Activated naive CD4-positive, alpha-beta T cell treated with anti-CD3 and anti-CD28 coated beads, Interleukin-2, amount 50 U/mL, for 72 hours (primary cell): ENCODE results near the gene STAU1. TPM values are rescaled to one million over a fixed set of nuclear protein-coding genes. Genes with fewer than 3 reads are reported as not detected.
"Not testable (repeated sequence)": the region's sequence is repeated elsewhere in the genome, so short reads cannot be mapped to it uniquely, and the experiment has no call there.

Source experiments
- ATAC-seq, 2 donors: fragments of 150-1000 bp; cut with Tn5 transposase; 2 replicates each; pipeline ENCODE4 v1.10.0; 2021; ENCODE audit warnings: mild to moderate bottlenecking in 2 of 2, moderate library complexity in 2 of 2
- DNase-seq, 2 donors: peaks; one replicate each; pipeline ENCODE4 v3.0.0; 2021 to 2022; ENCODE audit warnings: low spot score in 2 of 2
- H3K27ac Mint-ChIP-seq, 2 donors: one replicate each; pipeline ENCODE4 v1.8.0; 2022; ENCODE audit warnings: mild to moderate bottlenecking in 2 of 2, mixed read lengths in 2 of 2
- H3K36me3 Mint-ChIP-seq, 2 donors: one replicate each; pipeline ENCODE4 v1.8.0; 2022; ENCODE audit warnings: mixed read lengths in 2 of 2
- H3K9me3 Mint-ChIP-seq, 2 donors: one replicate each; pipeline ENCODE4 v1.8.0; 2022; ENCODE audit warnings: mixed read lengths in 2 of 2
- total RNA-seq, 2 donors: library from RNA; stranded (reverse); gene quantifications; one replicate each; pipeline ENCODE4 v1.2.3, GENCODE V29; 2022

The STAU1 gene
- total RNA-seq, 2 donors from 2014 or later = 61.1 to 98.9 TPM

DNA sequence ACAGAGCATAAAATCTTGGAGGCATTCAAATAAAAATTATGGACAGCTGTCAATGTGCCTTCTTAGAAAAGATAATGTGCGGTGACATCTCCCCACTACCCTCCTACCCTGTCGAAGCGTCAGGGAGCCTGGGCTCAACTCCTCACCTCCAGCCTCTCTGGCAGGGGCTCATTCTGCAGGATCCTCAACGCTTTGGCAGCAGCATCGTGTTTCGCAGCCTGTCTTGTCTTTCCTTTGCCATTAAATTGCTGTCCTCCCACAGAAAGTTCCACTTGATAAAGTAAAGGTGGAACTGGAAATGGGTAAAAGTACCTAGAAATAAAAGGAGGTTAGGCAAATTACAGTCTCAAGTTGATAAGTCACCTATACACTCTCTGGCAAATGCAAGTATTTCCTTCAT lies 36.7 kb downstream of the STAU1 start:
- no peak for ATAC-seq
- H3K27ac Mint-ChIP-seq = peak overlapping the region; percentile 44 to 74
- peaks cover 0 to 38% of the 10 kb centered on the region in 2 donors for H3K36me3 Mint-ChIP-seq

GRCh38 chr20:49149281-49150045 lies 38.7 kb downstream of the STAU1 start:
- Mint-ChIP-seq H3K9me3 (no peaks in the 10 kb centered on the region), H3K27ac (peak overlapping the region; percentile 13 to 39), H3K36me3 (peaks cover 0 to 35% of the 10 kb centered on the region in 2 donors)
- ATAC-seq = no peak
- DNase-seq = no peak

More for the DNA sequence above, 36.7 kb downstream of the STAU1 start:
- DNase-seq = no peak
- H3K9me3 Mint-ChIP-seq = no peaks in the 10 kb centered on the region

DNA sequence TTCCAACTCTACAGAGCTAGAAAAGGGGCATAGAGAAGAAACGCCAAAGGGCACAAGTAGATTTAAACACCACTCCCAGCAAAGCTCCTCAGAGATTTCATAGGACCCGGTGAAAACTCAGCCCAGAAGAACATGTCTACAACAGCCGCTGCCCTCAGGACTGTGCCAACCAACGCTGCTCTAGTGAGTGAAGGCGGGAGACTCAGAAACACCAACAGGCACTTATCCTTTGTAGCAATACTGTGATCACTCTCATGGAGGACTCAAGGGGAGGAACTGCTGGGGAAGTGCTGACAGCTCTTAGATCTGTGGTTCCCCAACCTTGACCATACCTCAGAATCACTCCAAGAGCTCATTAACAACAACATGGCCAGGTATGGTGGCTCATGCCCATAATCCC lies 39.5 kb downstream of the STAU1 start:
- Mint-ChIP-seq H3K9me3 (no peaks in the 10 kb centered on the region), H3K27ac (peak overlapping the region; percentile 39 to 89), H3K36me3 (peaks cover 0 to 42% of the 10 kb centered on the region in 2 donors)
- DNase-seq (no peak), ATAC-seq (no peak)

DNA sequence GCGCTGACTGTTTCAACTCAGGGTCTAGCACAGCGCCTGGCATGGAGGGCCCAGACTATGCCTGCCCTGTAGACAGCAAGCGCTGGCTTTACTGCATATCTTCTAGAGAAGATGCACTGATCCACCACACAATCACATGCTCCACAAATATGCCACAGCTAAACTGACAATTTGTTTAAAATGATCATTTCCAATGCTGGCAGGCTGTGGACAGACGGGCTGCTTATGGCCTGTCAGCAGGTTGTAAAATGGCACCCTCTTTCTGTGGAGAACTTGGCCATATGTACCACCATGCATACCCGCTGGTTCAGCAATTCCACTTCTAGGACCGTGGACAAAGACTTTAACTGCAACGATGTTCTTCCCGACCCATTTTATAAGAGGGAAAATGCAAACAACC lies 40.8 kb downstream of the STAU1 start:
- peaks cover 0 to 48% of the 10 kb centered on the region in 2 donors for H3K36me3 Mint-ChIP-seq
- DNase-seq = no peak
- H3K27ac Mint-ChIP-seq = peak overlapping the region in 1 of 2 donors; percentile 5
- ATAC-seq = no peak
- H3K9me3 Mint-ChIP-seq = no peaks in the 10 kb centered on the region

GRCh38 chr20:49146442-49147225 lies 41.5 kb downstream of the STAU1 start:
- Mint-ChIP-seq H3K36me3 (peaks cover 0 to 45% of the 10 kb centered on the region in 2 donors), H3K9me3 (no peaks in the 10 kb centered on the region), H3K27ac (peak overlapping the region in 1 of 2 donors; percentile 5)
- ATAC-seq = no peak
- no peak for DNase-seq

- Mint-ChIP-seq H3K9me3 (no peaks in the 10 kb centered on the region), H3K36me3 (peaks cover 0 to 16% of the 10 kb centered on the region in 2 donors), H3K27ac (no peak overlapping the region)
- DNase-seq = no peak
- no peak for ATAC-seq
These were observed 47.3 kb downstream of the STAU1 start for GRCh38 chr20:49140834-49141233.

- DNase-seq = no peak
- H3K36me3 Mint-ChIP-seq = peaks cover 0 to 16% of the 10 kb centered on the region in 2 donors
- H3K27ac Mint-ChIP-seq = no peak overlapping the region
- H3K9me3 Mint-ChIP-seq = no peaks in the 10 kb centered on the region
- no peak for ATAC-seq
These were observed 47.7 kb downstream of the STAU1 start for GRCh38 chr20:49140411-49140810.

- Mint-ChIP-seq H3K36me3 (peaks cover 0 to 6% of the 10 kb centered on the region in 2 donors), H3K27ac (peak overlapping the region in 1 of 2 donors; percentile 51), H3K9me3 (no peaks in the 10 kb centered on the region)
- ATAC-seq (no peak), DNase-seq (no peak)
These were observed 49.7 kb downstream of the STAU1 start for GRCh38 chr20:49138431-49138830.

- ATAC-seq = no peak
- Mint-ChIP-seq H3K9me3 (no peaks in the 10 kb centered on the region), H3K36me3 (peaks cover 0 to 5% of the 10 kb centered on the region in 2 donors)
These were observed 51.1 kb downstream of the STAU1 start for GRCh38 chr20:49136817-49137571.

GRCh38 chr20:49134797-49135196 lies 53.3 kb downstream of the STAU1 start:
- not testable (repeated sequence) for H3K9me3 Mint-ChIP-seq, ATAC-seq, DNase-seq, H3K36me3 Mint-ChIP-seq, H3K27ac Mint-ChIP-seq

More at GRCh38 chr20:49136817-49137571, 51.1 kb downstream of the STAU1 start:
- H3K27ac Mint-ChIP-seq = peak overlapping the region in 1 of 2 donors; percentile 5
- DNase-seq = no peak

DNA sequence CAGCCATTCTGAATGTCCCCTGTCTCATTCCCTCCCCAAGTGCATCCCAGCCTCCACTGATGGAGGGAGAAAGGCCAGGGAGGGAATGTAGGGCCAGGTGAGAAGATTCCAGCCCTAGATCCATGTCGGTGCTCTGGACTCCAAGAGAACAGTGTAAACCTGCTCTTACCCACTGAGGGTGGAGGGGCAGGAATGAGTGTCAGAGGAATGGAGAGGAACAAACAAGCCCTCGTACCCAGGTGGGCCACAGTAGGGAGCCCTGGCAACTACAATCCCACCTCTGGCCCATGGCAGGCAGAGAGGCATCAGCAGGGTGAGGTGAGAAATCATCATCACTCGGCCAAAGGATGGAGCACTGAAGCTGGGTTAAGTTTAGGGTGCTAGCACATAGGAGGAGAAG lies 54.6 kb downstream of the STAU1 start:
- H3K36me3 Mint-ChIP-seq = peaks cover 4 to 5% of the 10 kb centered on the region in 2 donors
- ATAC-seq (no peak), DNase-seq (no peak)
- no peaks in the 10 kb centered on the region for H3K9me3 Mint-ChIP-seq
- no peak overlapping the region for H3K27ac Mint-ChIP-seq

- ATAC-seq = peak in 1 of 2 donors; percentile 44
- Mint-ChIP-seq H3K9me3 (no peaks in the 10 kb centered on the region), H3K36me3 (peaks cover 4 to 5% of the 10 kb centered on the region in 2 donors), H3K27ac (no peak overlapping the region)
- peak in 1 of 2 donors; percentile 16 for DNase-seq
These were observed 55.1 kb downstream of the STAU1 start for GRCh38 chr20:49132995-49133478.

DNA sequence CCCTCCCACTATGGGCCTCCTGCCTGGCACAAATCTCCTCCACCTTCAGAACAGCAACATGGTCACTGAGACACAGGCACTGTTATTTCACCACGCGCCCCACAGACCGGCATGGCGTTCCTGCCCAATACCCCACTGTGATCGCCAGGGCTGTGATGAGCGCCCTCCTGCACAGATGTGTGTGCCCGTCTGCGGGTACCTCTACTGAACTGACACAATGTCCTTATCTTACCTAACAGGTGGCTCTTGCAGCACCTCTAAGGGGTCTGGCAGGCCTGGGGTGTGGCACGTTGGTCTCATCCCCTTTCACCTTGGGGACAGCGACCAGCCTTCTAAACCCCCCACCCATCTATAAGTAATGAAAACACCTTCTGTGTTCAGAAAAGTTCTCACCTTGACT lies 64.2 kb downstream of the STAU1 start:
- ATAC-seq = no peak
- peaks cover 10 to 38% of the 10 kb centered on the region in 2 donors for H3K36me3 Mint-ChIP-seq
- H3K27ac Mint-ChIP-seq = peak overlapping the region in 1 of 2 donors; percentile 83
- no peaks in the 10 kb centered on the region for H3K9me3 Mint-ChIP-seq
- DNase-seq = no peak

- H3K9me3 Mint-ChIP-seq = no peaks in the 10 kb centered on the region
- peaks cover 15 to 46% of the 10 kb centered on the region in 2 donors for H3K36me3 Mint-ChIP-seq
- DNase-seq (no peak), ATAC-seq (no peak)
- no peak overlapping the region for H3K27ac Mint-ChIP-seq
These were observed 65.2 kb downstream of the STAU1 start for GRCh38 chr20:49122920-49123319.

GRCh38 chr20:49119988-49120387 lies 68.1 kb downstream of the STAU1 start:
- DNase-seq = no peak
- Mint-ChIP-seq H3K9me3 (no peaks in the 10 kb centered on the region), H3K27ac (peak overlapping the region in 1 of 2 donors; percentile 78), H3K36me3 (peaks cover 17 to 46% of the 10 kb centered on the region in 2 donors)
- no peak for ATAC-seq

GRCh38 chr20:49118307-49118706 lies 69.8 kb downstream of the STAU1 start:
- DNase-seq = no peak
- Mint-ChIP-seq H3K9me3 (no peaks in the 10 kb centered on the region), H3K27ac (peak overlapping the region; percentile 0 to 61), H3K36me3 (peaks cover 17 to 33% of the 10 kb centered on the region in 2 donors)
- no peak for ATAC-seq
